HG03159 (cell line): ENCODE results near the gene INPPL1.
"Not testable (repeated sequence)": the region's sequence is repeated elsewhere in the genome, so short reads cannot be mapped to it uniquely, and the experiment has no call there.

Experiments used
- ATAC-seq: cut with Tn5 transposase; IDR thresholded peaks from one replicate; pipeline ENCODE4 v1.9.1; 2021; ENCODE audit warnings: mild to moderate bottlenecking, moderate library complexity; ENCODE audit not compliant: unreplicated experiment

Gene INPPL1

GRCh38 chr11:72241291-72241781, 16.8 kb downstream of the INPPL1 start:
- ATAC-seq = no peak

GRCh38 chr11:72242141-72242540, 17.6 kb downstream of the INPPL1 start:
- no peak for ATAC-seq

GRCh38 chr11:72243173-72244059, 18.8 kb downstream of the INPPL1 start:
- ATAC-seq = no peak

- no peak for ATAC-seq
Observed at GRCh38 chr11:72244060-72244360, 19.4 kb downstream of the INPPL1 start, which contains the start of gene PHOX2A. PHOX2A (minus strand) TSS chr11:72244176; CDS start chr11:72244004, 172 bp downstream.

GRCh38 chr11:72244361-72245262, 20.0 kb downstream of the INPPL1 start:
- ATAC-seq = no peak

- no peak for ATAC-seq
Observed at GRCh38 chr11:72245263-72245816, 20.8 kb downstream of the INPPL1 start.

GRCh38 chr11:72247584-72247983, 23.0 kb downstream of the INPPL1 start:
- ATAC-seq = no peak

- ATAC-seq = no peak
Observed at GRCh38 chr11:72249961-72250360, 25.4 kb downstream of the INPPL1 start.

GRCh38 chr11:72250661-72251464, 26.3 kb downstream of the INPPL1 start:
- ATAC-seq = no peak

GRCh38 chr11:72251614-72252013, 27.0 kb downstream of the INPPL1 start:
- no peak for ATAC-seq

- no peak for ATAC-seq
Observed at GRCh38 chr11:72253392-72253791, 28.8 kb downstream of the INPPL1 start.

- no peak for ATAC-seq
Observed at GRCh38 chr11:72254299-72254993, 29.9 kb downstream of the INPPL1 start.

- ATAC-seq = no peak
Observed at GRCh38 chr11:72257570-72257969, 33.0 kb downstream of the INPPL1 start.

- ATAC-seq = no peak
Observed at GRCh38 chr11:72259490-72259889, 34.9 kb downstream of the INPPL1 start.

GRCh38 chr11:72260574-72260973, 36.0 kb downstream of the INPPL1 start:
- no peak for ATAC-seq

- no peak for ATAC-seq
Observed at GRCh38 chr11:72263361-72263760, 38.8 kb downstream of the INPPL1 start.

- no peak for ATAC-seq
Observed at GRCh38 chr11:72265951-72266350, 41.4 kb downstream of the INPPL1 start.

- not testable (repeated sequence) for ATAC-seq
Observed at GRCh38 chr11:72266960-72267359, 42.4 kb downstream of the INPPL1 start.

GRCh38 chr11:72267956-72268617, 43.5 kb downstream of the INPPL1 start:
- no peak for ATAC-seq
